Osteocyte (in vitro differentiated cells): Measurements from ENCODE around the gene GIT1. TPM values are rescaled to one million over a fixed set of nuclear protein-coding genes. Genes with fewer than 3 reads are reported as not detected.

Experiments used
- DNase-seq: peaks from one replicate; pipeline ENCODE4 v3.0.0; 2021; ENCODE audit warnings: mixed read lengths; ENCODE audit not compliant: unreplicated experiment; ENCODE audit errors: extremely low spot score
- H3K27ac Mint-ChIP-seq: one replicate; pipeline ENCODE4 v1.8.0; 2021; ENCODE audit warnings: mild to moderate bottlenecking, mixed read lengths; ENCODE audit not compliant: unreplicated experiment
- H3K27me3 Mint-ChIP-seq: one replicate; pipeline ENCODE4 v1.8.0; 2021; ENCODE audit warnings: mixed read lengths; ENCODE audit not compliant: unreplicated experiment
- H3K36me3 Mint-ChIP-seq: one replicate; pipeline ENCODE4 v1.8.0; 2021; ENCODE audit warnings: mixed read lengths; ENCODE audit not compliant: unreplicated experiment
- H3K4me1 Mint-ChIP-seq: one replicate; pipeline ENCODE4 v1.8.0; 2021; ENCODE audit warnings: mixed read lengths; ENCODE audit not compliant: unreplicated experiment
- H3K4me3 Mint-ChIP-seq: one replicate; pipeline ENCODE4 v1.8.0; 2021; ENCODE audit warnings: mild to moderate bottlenecking, moderate library complexity, mixed read lengths; ENCODE audit not compliant: unreplicated experiment
- H3K9me3 Mint-ChIP-seq: one replicate; pipeline ENCODE4 v1.8.0; 2021; ENCODE audit warnings: mixed read lengths; ENCODE audit not compliant: unreplicated experiment
- CTCF ChIP-seq: fragments of 200-600 bp; sonication (generic); IDR thresholded peaks from 2 replicates; pipeline ENCODE4 v1.5.0; 2021; ENCODE audit warnings: antibody characterized with exemption, mild to moderate bottlenecking, moderate library complexity
- total RNA-seq: library from RNA; stranded (reverse); gene quantifications from 2 replicates; pipeline ENCODE4 v1.2.1, GENCODE V29; 2021

The GIT1 gene
- total RNA-seq, 1 donor from 2014 or later, result 50.7 TPM

GRCh38 chr17:29588562-29589411 lies 661 bp downstream of the GIT1 start:
- no peaks in the 10 kb centered on the region for H3K36me3 Mint-ChIP-seq
- DNase-seq, result no peak
- TF ChIP-seq CTCF, result no peak
- no peaks in the 10 kb centered on the region for H3K9me3 Mint-ChIP-seq
- H3K4me1 Mint-ChIP-seq, result peaks cover 68% of the 10 kb centered on the region
- H3K27ac Mint-ChIP-seq, result peak overlapping the region; percentile 86
- H3K27me3 Mint-ChIP-seq, result no peaks in the 10 kb centered on the region
- peak overlapping the region; percentile 84 for H3K4me3 Mint-ChIP-seq

GRCh38 chr17:29588017-29588561 lies 1.4 kb downstream of the GIT1 start:
- H3K27me3 Mint-ChIP-seq, result no peaks in the 10 kb centered on the region
- no peaks in the 10 kb centered on the region for H3K9me3 Mint-ChIP-seq
- H3K4me3 Mint-ChIP-seq, result peak overlapping the region; percentile 84
- no peak for DNase-seq
- H3K27ac Mint-ChIP-seq, result peak overlapping the region; percentile 86
- H3K4me1 Mint-ChIP-seq, result peaks cover 72% of the 10 kb centered on the region
- H3K36me3 Mint-ChIP-seq, result no peaks in the 10 kb centered on the region
- no peak for TF ChIP-seq CTCF

- Mint-ChIP-seq H3K4me3 (peak overlapping the region; percentile 84), H3K27ac (peak overlapping the region; percentile 86), H3K27me3 (no peaks in the 10 kb centered on the region), H3K36me3 (no peaks in the 10 kb centered on the region), H3K9me3 (no peaks in the 10 kb centered on the region), H3K4me1 (peaks cover 69% of the 10 kb centered on the region)
- no peak for DNase-seq
- TF ChIP-seq CTCF, result no peak
Observed at GRCh38 chr17:29587591-29587990, 1.9 kb downstream of the GIT1 start.

- H3K36me3 Mint-ChIP-seq, result peaks cover 4% of the 10 kb centered on the region
- no peak overlapping the region for H3K4me3 Mint-ChIP-seq
- H3K27me3 Mint-ChIP-seq, result no peaks in the 10 kb centered on the region
- peak overlapping the region; percentile 86 for H3K27ac Mint-ChIP-seq
- no peaks in the 10 kb centered on the region for H3K9me3 Mint-ChIP-seq
- DNase-seq, result no peak
- TF ChIP-seq CTCF, result no peak
- H3K4me1 Mint-ChIP-seq, result peaks cover 62% of the 10 kb centered on the region
Observed at GRCh38 chr17:29586676-29587469, 2.6 kb downstream of the GIT1 start.
